ENCODE measurements around the gene ZNF396. TPM values are rescaled to one million over a fixed set of nuclear protein-coding genes. Genes with fewer than 3 reads are reported as not detected.

Gene ZNF396
- 0.33 and 0.57 TPM in 2 replicates for total RNA-seq (2014; rRNA removed; shearing (Covaris generic))

GRCh38 chr18:35376742-35377695 is at the start of gene ZNF396:
Gene ZNF396 (minus strand): TSS chr18:35377337. CDS start chr18:35374292, 3,045 bp downstream.
- DNase-seq (ENCODE audit: low spot score), result peak; percentile 10

- no peak for DNase-seq (ENCODE audit: low spot score)
Observed at GRCh38 chr18:35426786-35427185, 49.6 kb upstream of the ZNF396 start.

- DNase-seq (ENCODE audit: low spot score), result no peak
Observed at GRCh38 chr18:35424356-35424755, 47.2 kb upstream of the ZNF396 start.

GRCh38 chr18:35422237-35422636 is 45.1 kb upstream of the ZNF396 start:
- no peak for DNase-seq (ENCODE audit: low spot score)

GRCh38 chr18:35418610-35419009 is 41.5 kb upstream of the ZNF396 start:
- no peak for DNase-seq (ENCODE audit: low spot score)

- no peak for DNase-seq (ENCODE audit: low spot score)
Observed at GRCh38 chr18:35417223-35417622, 40.1 kb upstream of the ZNF396 start.

GRCh38 chr18:35415511-35416073 is 38.5 kb upstream of the ZNF396 start:
- DNase-seq (ENCODE audit: low spot score), result no peak

GRCh38 chr18:35413163-35413511 is 36.0 kb upstream of the ZNF396 start:
- DNase-seq (ENCODE audit: low spot score), result no peak

- no peak for DNase-seq (ENCODE audit: low spot score)
Observed at GRCh38 chr18:35411625-35412351, 34.7 kb upstream of the ZNF396 start.

GRCh38 chr18:35410561-35410960 is 33.4 kb upstream of the ZNF396 start:
- DNase-seq (ENCODE audit: low spot score), result no peak

- peak; percentile 51 for DNase-seq (ENCODE audit: low spot score)
Observed at GRCh38 chr18:35409911-35410310, 32.8 kb upstream of the ZNF396 start.

GRCh38 chr18:35408843-35409261 is 31.7 kb upstream of the ZNF396 start:
- no peak for DNase-seq (ENCODE audit: low spot score)

GRCh38 chr18:35407871-35408481 is 30.8 kb upstream of the ZNF396 start:
- DNase-seq (ENCODE audit: low spot score), result peak; percentile 85

GRCh38 chr18:35406666-35407065 is 29.5 kb upstream of the ZNF396 start:
- no peak for DNase-seq (ENCODE audit: low spot score)

GRCh38 chr18:35397976-35398375 is 20.8 kb upstream of the ZNF396 start:
- no peak for DNase-seq (ENCODE audit: low spot score)

GRCh38 chr18:35393716-35394115 is 16.6 kb upstream of the ZNF396 start:
- DNase-seq (ENCODE audit: low spot score), result no peak

GRCh38 chr18:35392375-35392774 is 15.2 kb upstream of the ZNF396 start:
- no peak for DNase-seq (ENCODE audit: low spot score)

GRCh38 chr18:35390951-35391700 is 14.0 kb upstream of the ZNF396 start:
- DNase-seq (ENCODE audit: low spot score), result no peak

- peak; percentile 42 for DNase-seq (ENCODE audit: low spot score)
Observed at GRCh38 chr18:35389095-35389618, 12.0 kb upstream of the ZNF396 start.

GRCh38 chr18:35387152-35387571 is 10.0 kb upstream of the ZNF396 start:
- DNase-seq (ENCODE audit: low spot score), result no peak

- DNase-seq (ENCODE audit: low spot score), result peak; percentile 71
Observed at GRCh38 chr18:35386600-35387100, 9.5 kb upstream of the ZNF396 start.

Data from A172 (cell line).